CD8-positive, alpha-beta memory T cell (primary cell): ENCODE data around the gene NBEAL2. TPM values are rescaled to one million over a fixed set of nuclear protein-coding genes. Genes with fewer than 3 reads are reported as not detected.

Experiments used
- CTCF ChIA-PET: fragments of 350-600 bp; sonication (Branson Sonifier 250); formaldehyde crosslinking; loops from one replicate; lab custom pipeline; 2021; ENCODE audit warnings: antibody characterized with exemption; lab: Charles Lee
- POLR2A ChIA-PET: fragments of 350-600 bp; sonication (Branson Sonifier 250); formaldehyde crosslinking; loops from one replicate; lab custom pipeline; 2021; ENCODE audit warnings: antibody characterized with exemption; lab: Charles Lee
- DNase-seq, 5 donors: peaks; one replicate each; pipeline versions ENCODE4 v3.0.0 to v3.0.0-alpha.2; 2020 to 2022; ENCODE audit warnings: mixed read lengths in 1 of 5
- H3K27ac ChIP-seq: one replicate; pipeline ENCODE4 v1.7.0; 2013; ENCODE audit warnings: low read depth, mild to moderate bottlenecking, low read length, moderate library complexity
- H3K27me3 ChIP-seq: 2 replicates; pipeline ENCODE4 v1.7.0; 2013; ENCODE audit warnings: low read length, mild to moderate bottlenecking; ENCODE audit not compliant: insufficient read depth, poor library complexity, severe bottlenecking
- H3K36me3 ChIP-seq: 2 replicates; pipeline ENCODE4 v1.7.0; 2013; ENCODE audit warnings: mild to moderate bottlenecking, low read length, moderate library complexity; ENCODE audit not compliant: insufficient read depth
- H3K4me1 ChIP-seq: 2 replicates; pipeline ENCODE4 v1.7.0; 2013; ENCODE audit warnings: mild to moderate bottlenecking, low read length, moderate library complexity; ENCODE audit not compliant: insufficient read depth
- H3K4me3 ChIP-seq: 2 replicates; pipeline ENCODE4 v1.7.0; 2013; ENCODE audit warnings: mild to moderate bottlenecking, low read length
- H3K9me3 ChIP-seq: 2 replicates; pipeline ENCODE4 v1.7.0; 2013; ENCODE audit warnings: mild to moderate bottlenecking, low read length
- H3K27ac Mint-ChIP-seq, 8 donors: one replicate each; pipeline ENCODE4 v1.8.0; 2020 to 2021; ENCODE audit warnings: mixed read lengths in 8 of 8, mild to moderate bottlenecking in 6 of 8, inconsistent platforms in 3 of 8, moderate library complexity in 3 of 8
- H3K27me3 Mint-ChIP-seq, 2 donors: one replicate each; pipeline ENCODE4 v1.8.0; 2020 to 2021; ENCODE audit warnings: mixed read lengths in 2 of 2, mild to moderate bottlenecking in 1 of 2, moderate library complexity in 1 of 2
- H3K36me3 Mint-ChIP-seq, 3 donors: one replicate each; pipeline ENCODE4 v1.8.0; 2020 to 2021; ENCODE audit warnings: mixed read lengths in 3 of 3, inconsistent platforms in 1 of 3, mild to moderate bottlenecking in 1 of 3
- H3K4me1 Mint-ChIP-seq, 3 donors: one replicate each; pipeline ENCODE4 v1.8.0; 2020 to 2021; ENCODE audit warnings: mixed read lengths in 3 of 3, inconsistent platforms in 1 of 3, mild to moderate bottlenecking in 1 of 3
- H3K4me3 Mint-ChIP-seq, 7 donors: one replicate each; pipeline ENCODE4 v1.8.0; 2020 to 2021; ENCODE audit warnings: mixed read lengths in 7 of 7, mild to moderate bottlenecking in 6 of 7, moderate library complexity in 4 of 7, inconsistent platforms in 2 of 7
- H3K9me3 Mint-ChIP-seq, 5 donors: one replicate each; pipeline ENCODE4 v1.8.0; 2020 to 2022; ENCODE audit warnings: mixed read lengths in 5 of 5, mild to moderate bottlenecking in 3 of 5, moderate library complexity in 2 of 5, inconsistent platforms in 1 of 5
- polyA plus RNA-seq: library from polyadenylated mRNA; unstranded; fragments of 300-500 nt; fragmentation: Illumina TruSeq; gene quantifications from one replicate; pipeline ENCODE4 v1.2.3, GENCODE V29; 2021
- total RNA-seq, 2 experiments: library from RNA; stranded (reverse); gene quantifications; one replicate each; pipeline ENCODE4 v1.2.3, GENCODE V29; 2021

Gene NBEAL2
- total and polyA plus RNA-seq, 3 experiments from 2014 or later = 12.8 to 83.5 (median 76.2) TPM

DNA sequence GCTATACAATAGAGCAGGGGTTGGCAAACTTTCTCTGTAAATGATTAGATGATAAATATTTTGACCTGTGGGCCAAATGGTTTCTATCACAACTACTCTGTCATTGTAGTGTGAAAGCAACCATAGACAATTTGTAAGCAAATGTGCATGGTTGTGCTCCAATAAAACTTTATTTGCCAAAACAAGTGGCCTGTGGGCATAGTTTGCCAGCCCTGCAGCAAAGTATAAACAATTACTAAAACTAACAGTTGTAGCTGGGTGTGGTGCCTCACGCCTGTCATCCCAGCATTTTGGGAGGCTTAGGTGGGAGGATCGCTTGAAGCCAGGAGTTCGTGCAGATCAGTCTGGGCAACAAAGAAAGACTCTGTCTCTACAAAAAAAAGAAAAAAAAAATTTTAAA is 61.6 kb downstream of the NBEAL2 start:
- peak overlapping the region; percentile 49 for H3K27ac ChIP-seq
- H3K36me3 ChIP-seq = peaks cover 34% of the 10 kb centered on the region
- Mint-ChIP-seq H3K9me3 (no peaks in the 10 kb centered on the region), H3K27ac (peak overlapping the region in 1 of 8 donors; percentile 20), H3K4me3 (no peak overlapping the region), H3K4me1 (peaks cover 17 to 46% (median 23%) of the 10 kb centered on the region in 3 donors), H3K27me3 (no peaks in the 10 kb centered on the region), H3K36me3 (peaks cover 8 to 75% (median 14%) of the 10 kb centered on the region in 3 donors)
- H3K9me3 ChIP-seq = no peaks in the 10 kb centered on the region
- H3K4me1 ChIP-seq = peaks cover 14% of the 10 kb centered on the region
- ChIA-PET CTCF (interaction anchor here (1.1 to 1.4 kb wide), 2 partner anchors 41 to 61 kb away, joined by 3 read pairs; partner anchors contain the start of gene NBEAL2), POLR2A (interaction anchor here (0.6 kb wide), 1 partner anchor 267 kb away, joined by 3 read pairs; no protein-coding TSS in a partner anchor)
- DNase-seq = no peak
- H3K27me3 ChIP-seq = no peaks in the 10 kb centered on the region
- H3K4me3 ChIP-seq = no peak overlapping the region

DNA sequence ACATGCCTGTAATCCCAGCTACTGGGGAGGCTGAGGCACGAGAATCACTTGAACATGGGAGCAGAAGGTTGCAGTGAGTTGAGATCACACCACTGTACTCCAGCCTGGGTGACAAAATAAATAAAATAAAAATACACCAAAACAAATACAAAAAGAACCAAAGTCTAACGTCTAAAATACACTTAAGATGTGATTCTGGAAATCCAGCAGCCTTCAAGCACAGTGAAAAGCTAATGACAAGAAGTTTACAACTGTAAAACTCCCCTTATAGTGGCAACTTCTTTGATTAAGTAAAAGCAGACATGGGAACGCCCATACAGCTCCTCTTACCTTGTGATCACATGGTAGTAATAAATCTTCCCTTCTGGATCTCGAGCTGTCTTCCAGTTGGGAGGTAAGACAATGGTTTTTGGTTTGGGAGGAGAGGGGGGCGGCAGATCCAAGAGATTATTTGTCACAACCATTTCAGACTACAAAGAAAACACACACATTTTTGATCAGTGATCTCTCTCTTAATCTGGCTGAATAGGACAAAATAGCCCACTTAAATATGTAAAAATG is 62.8 kb downstream of the NBEAL2 start:
- peak overlapping the region in 3 of 8 donors; percentile 32 to 79 (median 48) for H3K27ac Mint-ChIP-seq
- Histone ChIP-seq H3K4me3 (no peak overlapping the region), H3K27me3 (no peaks in the 10 kb centered on the region), H3K4me1 (peaks cover 14% of the 10 kb centered on the region), H3K9me3 (no peaks in the 10 kb centered on the region), H3K27ac (peak overlapping the region; percentile 49), H3K36me3 (peaks cover 27% of the 10 kb centered on the region)
- CTCF ChIA-PET = no interaction called here
- no peaks in the 10 kb centered on the region for H3K9me3 Mint-ChIP-seq
- no peak for DNase-seq
- no peak overlapping the region for H3K4me3 Mint-ChIP-seq
- H3K4me1 Mint-ChIP-seq = peaks cover 20 to 43% (median 23%) of the 10 kb centered on the region in 3 donors
- H3K27me3 Mint-ChIP-seq = no peaks in the 10 kb centered on the region
- peaks cover 7 to 74% (median 14%) of the 10 kb centered on the region in 3 donors for H3K36me3 Mint-ChIP-seq
- POLR2A ChIA-PET = no interaction called here

DNA sequence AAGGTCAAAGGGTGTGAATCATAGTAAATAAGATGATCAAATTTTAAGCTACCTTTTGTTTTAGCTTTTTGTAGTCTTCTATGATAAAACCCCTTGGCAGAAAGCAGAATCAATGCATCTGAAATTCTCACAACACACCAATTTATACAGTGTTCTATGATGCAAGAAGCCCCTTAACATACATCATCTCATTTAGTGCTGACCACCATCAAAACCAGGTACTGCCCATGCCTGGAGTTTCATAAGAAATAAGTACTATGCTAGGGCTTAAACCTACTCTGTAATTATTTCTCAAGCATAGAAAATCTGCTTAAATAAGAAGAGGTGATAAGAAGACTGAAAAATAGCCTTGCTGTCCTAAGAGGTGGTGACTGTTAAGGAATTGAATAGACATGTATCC is 67.6 kb downstream of the NBEAL2 start:
- no peak for DNase-seq
- CTCF ChIA-PET = interaction anchor here (0.8 kb wide), 1 partner anchor 12 kb away, joined by 4 read pairs; no protein-coding TSS in a partner anchor
- H3K9me3 ChIP-seq = no peaks in the 10 kb centered on the region
- H3K4me3 ChIP-seq = no peak overlapping the region
- H3K27me3 Mint-ChIP-seq = no peaks in the 10 kb centered on the region
- no peaks in the 10 kb centered on the region for H3K4me1 ChIP-seq
- no peaks in the 10 kb centered on the region for H3K9me3 Mint-ChIP-seq
- H3K36me3 Mint-ChIP-seq = peaks cover 0 to 58% (median 7%) of the 10 kb centered on the region in 3 donors
- peaks cover 4 to 28% (median 12%) of the 10 kb centered on the region in 3 donors for H3K4me1 Mint-ChIP-seq
- H3K36me3 ChIP-seq = peaks cover 5% of the 10 kb centered on the region
- POLR2A ChIA-PET = interaction anchor here (0.7 kb wide), 1 partner anchor 9 kb away, joined by 3 read pairs; no protein-coding TSS in a partner anchor
- H3K27ac ChIP-seq = no peak overlapping the region
- no peak overlapping the region for H3K4me3 Mint-ChIP-seq
- H3K27ac Mint-ChIP-seq = peak overlapping the region in 4 of 8 donors; percentile 43 to 69 (median 50)
- H3K27me3 ChIP-seq = no peaks in the 10 kb centered on the region

DNA sequence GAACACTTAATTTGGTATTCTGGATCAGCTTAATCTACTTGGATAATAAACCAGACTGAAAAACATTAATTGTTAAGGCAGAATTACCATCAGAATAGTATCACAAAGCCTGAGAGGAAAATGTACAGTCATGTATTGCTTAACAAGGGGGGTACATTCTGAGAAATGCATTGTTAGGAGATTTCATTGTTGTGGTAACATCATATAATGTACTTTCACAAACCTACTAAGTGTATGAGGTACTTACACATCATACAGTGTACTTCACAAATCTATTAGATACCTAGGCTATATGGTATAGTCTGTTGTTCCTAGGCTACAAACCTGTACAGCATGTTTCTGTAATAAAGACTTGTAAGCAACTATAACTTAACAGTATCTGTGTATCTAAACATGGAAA is 68.2 kb downstream of the NBEAL2 start:
- Mint-ChIP-seq H3K4me1 (peaks cover 4 to 28% (median 12%) of the 10 kb centered on the region in 3 donors), H3K4me3 (no peak overlapping the region), H3K36me3 (peaks cover 0 to 55% (median 7%) of the 10 kb centered on the region in 3 donors), H3K27me3 (no peaks in the 10 kb centered on the region), H3K27ac (peak overlapping the region in 4 of 8 donors; percentile 31 to 69 (median 44)), H3K9me3 (no peaks in the 10 kb centered on the region)
- CTCF ChIA-PET = no interaction called here
- no peak overlapping the region for H3K4me3 ChIP-seq
- no peaks in the 10 kb centered on the region for H3K9me3 ChIP-seq
- POLR2A ChIA-PET = no interaction called here
- H3K36me3 ChIP-seq = no peaks in the 10 kb centered on the region
- no peaks in the 10 kb centered on the region for H3K27me3 ChIP-seq
- no peaks in the 10 kb centered on the region for H3K4me1 ChIP-seq
- no peak for DNase-seq
- no peak overlapping the region for H3K27ac ChIP-seq

DNA sequence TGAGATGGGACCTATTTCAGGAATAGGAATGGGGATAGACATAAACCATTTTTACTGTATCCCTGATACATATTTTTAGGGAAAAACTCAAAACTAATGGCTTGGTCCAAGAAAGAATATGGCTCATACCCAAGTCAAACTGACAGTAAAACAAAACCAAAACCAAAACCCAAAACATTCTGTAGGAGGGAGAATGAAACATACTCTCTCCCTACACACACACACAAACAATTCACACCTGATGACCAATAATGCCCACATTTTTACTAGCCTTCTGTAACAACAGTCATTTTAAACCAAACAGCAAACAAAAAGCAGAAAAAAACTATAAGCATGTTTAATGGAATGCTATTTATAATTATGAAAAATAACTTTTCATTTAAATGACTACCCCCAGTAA is 74.9 kb downstream of the NBEAL2 start:
- Histone ChIP-seq H3K27ac (no peak overlapping the region), H3K4me1 (peaks cover 22% of the 10 kb centered on the region), H3K27me3 (no peaks in the 10 kb centered on the region), H3K36me3 (peaks cover 14% of the 10 kb centered on the region), H3K9me3 (no peaks in the 10 kb centered on the region), H3K4me3 (no peak overlapping the region)
- Mint-ChIP-seq H3K9me3 (no peaks in the 10 kb centered on the region), H3K4me1 (peaks cover 35 to 56% (median 49%) of the 10 kb centered on the region in 3 donors), H3K4me3 (peak overlapping the region in 1 of 7 donors; percentile 23), H3K27ac (peak overlapping the region in 6 of 8 donors; percentile 21 to 80 (median 66)), H3K36me3 (peaks cover 0 to 53% (median 3%) of the 10 kb centered on the region in 3 donors), H3K27me3 (peaks cover 0 to 2% of the 10 kb centered on the region in 2 donors)
- CTCF ChIA-PET = no interaction called here
- POLR2A ChIA-PET = no interaction called here
- no peak for DNase-seq

DNA sequence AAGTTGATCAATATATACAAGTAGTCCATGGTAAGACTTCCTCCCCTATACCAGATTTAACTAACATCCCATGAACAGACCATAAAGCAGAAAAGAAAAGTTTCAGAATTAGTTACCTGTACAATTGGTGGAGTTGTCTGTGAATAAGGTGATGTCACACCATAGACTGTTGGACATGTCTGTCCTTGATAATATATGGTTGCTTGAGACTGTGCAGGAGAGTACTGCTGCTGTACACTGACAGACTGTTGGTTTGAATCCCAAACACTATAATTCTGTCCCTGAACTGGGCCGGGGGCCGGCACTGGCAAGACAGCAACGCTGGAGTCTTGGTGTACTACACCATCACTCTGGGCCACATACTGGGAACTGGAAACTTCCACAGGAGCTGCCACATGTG is 77.2 kb downstream of the NBEAL2 start:
- Mint-ChIP-seq H3K27me3 (peaks cover 0 to 2% of the 10 kb centered on the region in 2 donors), H3K27ac (peak overlapping the region; percentile 60 to 95 (median 93)), H3K4me3 (peak overlapping the region in 5 of 7 donors; percentile 13 to 64 (median 58)), H3K4me1 (peaks cover 38 to 60% (median 56%) of the 10 kb centered on the region in 3 donors), H3K36me3 (peaks cover 3 to 62% (median 7%) of the 10 kb centered on the region in 3 donors), H3K9me3 (no peaks in the 10 kb centered on the region)
- no peaks in the 10 kb centered on the region for H3K9me3 ChIP-seq
- H3K27ac ChIP-seq = peak overlapping the region; percentile 38
- peaks cover 22% of the 10 kb centered on the region for H3K4me1 ChIP-seq
- CTCF ChIA-PET = no interaction called here
- no peak for DNase-seq
- H3K27me3 ChIP-seq = no peaks in the 10 kb centered on the region
- POLR2A ChIA-PET = no interaction called here
- no peak overlapping the region for H3K4me3 ChIP-seq
- H3K36me3 ChIP-seq = peaks cover 14% of the 10 kb centered on the region

DNA sequence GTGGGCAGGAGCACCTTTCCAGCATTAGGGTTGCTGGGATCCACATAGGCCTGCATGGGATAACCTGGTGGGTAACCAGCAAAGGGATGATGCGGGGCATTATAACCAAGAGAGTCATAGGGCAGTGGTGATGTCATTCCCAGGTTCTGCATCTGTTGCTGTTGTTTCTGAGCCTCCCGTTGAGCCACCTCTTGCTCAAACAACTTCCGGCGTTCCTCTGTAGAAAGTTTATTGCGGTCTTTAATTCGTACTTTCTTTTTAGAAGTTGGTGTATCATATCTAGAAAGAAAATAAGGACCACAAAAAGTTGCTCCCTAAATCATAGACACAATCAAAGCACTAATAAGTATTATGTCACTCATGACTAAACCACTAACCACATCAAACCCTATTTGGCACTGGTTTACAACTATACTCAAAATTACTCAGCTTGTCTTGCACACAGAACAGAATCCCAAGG is 77.8 kb downstream of the NBEAL2 start:
- Mint-ChIP-seq H3K36me3 (peaks cover 7 to 63% (median 13%) of the 10 kb centered on the region in 3 donors), H3K9me3 (no peaks in the 10 kb centered on the region), H3K27ac (peak overlapping the region; percentile 60 to 95 (median 93)), H3K4me3 (peak overlapping the region; percentile 10 to 64 (median 55)), H3K27me3 (peaks cover 0 to 2% of the 10 kb centered on the region in 2 donors), H3K4me1 (peaks cover 41 to 61% (median 61%) of the 10 kb centered on the region in 3 donors)
- H3K4me1 ChIP-seq = peaks cover 22% of the 10 kb centered on the region
- DNase-seq = peak; percentile 22 to 80 (median 67)
- peaks cover 19% of the 10 kb centered on the region for H3K36me3 ChIP-seq
- H3K27ac ChIP-seq = peak overlapping the region; percentile 38
- no peaks in the 10 kb centered on the region for H3K27me3 ChIP-seq
- CTCF ChIA-PET = no interaction called here
- POLR2A ChIA-PET = interaction anchor here (0.6 to 1.0 kb wide), 3 partner anchors 18 to 137 kb away, joined by 3 read pairs; partner anchors contain the start of gene SETD2
- no peaks in the 10 kb centered on the region for H3K9me3 ChIP-seq
- no peak overlapping the region for H3K4me3 ChIP-seq
